Liver (tissue), 3 donors: ENCODE results near the gene POFUT2.

ENCODE experiments used
- CTCF ChIP-seq: fragments of 150-350 bp; IDR thresholded peaks from 2 replicates; pipeline ENCODE4 v1.5.1; 2017; ENCODE audit warnings: improper control_type of control experiment, low read depth, low read length; ENCODE audit not compliant: missing input control
- EGR1 ChIP-seq, 2 donors: IDR thresholded peaks; 2 replicates each; pipeline ENCODE4 v1.6.1; 2016 to 2018; ENCODE audit warnings: antibody characterized with exemption in 2 of 2, low read depth in 2 of 2
- JUND ChIP-seq, 2 donors: IDR thresholded peaks; 2 replicates each; pipeline ENCODE4 v1.6.1; 2016; ENCODE audit warnings: antibody characterized with exemption in 2 of 2
- REST ChIP-seq: IDR thresholded peaks from 2 replicates; pipeline ENCODE4 v1.6.1; 2016; ENCODE audit warnings: antibody characterized with exemption, mild to moderate bottlenecking
- RXRA ChIP-seq, 2 donors: IDR thresholded peaks; 2 replicates each; pipeline ENCODE4 v1.6.1; 2017 to 2018; ENCODE audit warnings: antibody characterized with exemption in 2 of 2, mild to moderate bottlenecking in 1 of 2
- SP1 ChIP-seq: IDR thresholded peaks from 2 replicates; pipeline ENCODE4 v1.6.1; 2018; ENCODE audit warnings: antibody characterized with exemption, mild to moderate bottlenecking
- TAF1 ChIP-seq: conservative IDR thresholded peaks from 2 replicates; pipeline ENCODE4 v1.6.1; 2016; ENCODE audit warnings: antibody characterized with exemption, mild to moderate bottlenecking
- YY1 ChIP-seq: IDR thresholded peaks from 2 replicates; pipeline ENCODE4 v1.6.1; 2016; ENCODE audit warnings: antibody characterized with exemption, mild to moderate bottlenecking
- TF ChIP-seq, protein P1 (sequence below): IDR thresholded peaks from 2 replicates; pipeline ENCODE4 v1.6.1; 2016; ENCODE audit warnings: antibody characterized with exemption
- donor health status: healthy.
- donor health status: healthy.

GRCh38 chr21:45322960-45323461, 35.3 kb upstream of the POFUT2 start:
- no peak for TF ChIP-seq YY1
- no peak for TF ChIP-seq CTCF
- TF ChIP-seq JUND (IDR thresholded peaks at IDR 0.05) = no peak
- no peak for TF ChIP-seq RXRA (IDR thresholded peaks at IDR 0.05)
- no peak for TF ChIP-seq REST
- TF ChIP-seq, protein P1, sequence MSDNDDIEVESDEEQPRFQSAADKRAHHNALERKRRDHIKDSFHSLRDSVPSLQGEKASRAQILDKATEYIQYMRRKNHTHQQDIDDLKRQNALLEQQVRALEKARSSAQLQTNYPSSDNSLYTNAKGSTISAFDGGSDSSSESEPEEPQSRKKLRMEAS = no peak
- TF ChIP-seq EGR1 (IDR thresholded peaks at IDR 0.05; ENCODE audit: low read depth in 2 of 2) = no peak
- TF ChIP-seq TAF1 = no peak
- no peak for TF ChIP-seq SP1
